Measurements from ENCODE around the gene ISCU. TPM values are rescaled to one million over a fixed set of nuclear protein-coding genes. Genes with fewer than 3 reads are reported as not detected.

Gene ISCU
- total and polyA plus RNA-seq, 4 donors: 86.2 to 132 (median 94.3) TPM

DNA sequence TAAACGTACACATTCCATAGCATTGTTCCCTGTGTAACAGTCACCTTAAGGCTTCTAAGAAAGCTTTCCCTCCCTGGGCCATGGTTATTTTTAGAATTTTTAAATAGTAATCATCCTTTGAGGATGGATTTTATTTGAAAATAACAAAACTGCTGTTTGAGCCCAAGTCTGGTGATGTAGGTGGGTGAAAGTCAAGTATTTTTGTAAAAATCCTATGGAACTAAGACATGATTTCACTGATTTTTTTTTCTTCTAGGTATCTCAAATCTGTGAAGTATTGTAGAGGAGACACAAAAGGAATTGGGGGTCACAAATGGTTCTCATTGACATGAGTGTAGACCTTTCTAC lies 1.4 kb downstream of the ISCU start:
- no peak for ATAC-seq (ENCODE audit: insufficient read depth, low FRiP score)
- no peak for DNase-seq
- peak overlapping the region in 1 of 2 donors; percentile 85 for H3K9ac ChIP-seq (ENCODE audit: insufficient read depth in 1 of 2, low read length in 2 of 2)
- H3K27me3 ChIP-seq (ENCODE audit: control insufficient read depth in 3 of 3, insufficient read depth in 3 of 3, low read length in 2 of 3): no peaks in the 10 kb centered on the region
- TF ChIP-seq, protein P1, sequence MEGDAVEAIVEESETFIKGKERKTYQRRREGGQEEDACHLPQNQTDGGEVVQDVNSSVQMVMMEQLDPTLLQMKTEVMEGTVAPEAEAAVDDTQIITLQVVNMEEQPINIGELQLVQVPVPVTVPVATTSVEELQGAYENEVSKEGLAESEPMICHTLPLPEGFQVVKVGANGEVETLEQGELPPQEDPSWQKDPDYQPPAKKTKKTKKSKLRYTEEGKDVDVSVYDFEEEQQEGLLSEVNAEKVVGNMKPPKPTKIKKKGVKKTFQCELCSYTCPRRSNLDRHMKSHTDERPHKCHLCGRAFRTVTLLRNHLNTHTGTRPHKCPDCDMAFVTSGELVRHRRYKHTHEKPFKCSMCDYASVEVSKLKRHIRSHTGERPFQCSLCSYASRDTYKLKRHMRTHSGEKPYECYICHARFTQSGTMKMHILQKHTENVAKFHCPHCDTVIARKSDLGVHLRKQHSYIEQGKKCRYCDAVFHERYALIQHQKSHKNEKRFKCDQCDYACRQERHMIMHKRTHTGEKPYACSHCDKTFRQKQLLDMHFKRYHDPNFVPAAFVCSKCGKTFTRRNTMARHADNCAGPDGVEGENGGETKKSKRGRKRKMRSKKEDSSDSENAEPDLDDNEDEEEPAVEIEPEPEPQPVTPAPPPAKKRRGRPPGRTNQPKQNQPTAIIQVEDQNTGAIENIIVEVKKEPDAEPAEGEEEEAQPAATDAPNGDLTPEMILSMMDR (IDR thresholded peaks at IDR 0.05; ENCODE audit: control extremely low read depth, extremely low read depth): no peak
- H3K9me3 ChIP-seq (ENCODE audit: control insufficient read depth in 4 of 4, insufficient read depth in 3 of 4, low read length in 3 of 4): no peaks in the 10 kb centered on the region
- H3K27ac ChIP-seq (ENCODE audit: low read depth in 1 of 2, low read length in 1 of 2): no peak overlapping the region
- peaks cover 0 to 26% (median 9%) of the 10 kb centered on the region in 5 donors for H3K4me1 ChIP-seq (ENCODE audit: control insufficient read depth in 5 of 5, insufficient read depth in 5 of 5, low read length in 5 of 5)
- peaks cover 20 to 44% (median 32%) of the 10 kb centered on the region in 4 donors for H3K36me3 ChIP-seq (ENCODE audit: control insufficient read depth in 4 of 4, insufficient read depth in 4 of 4, low read length in 4 of 4)
- WGBS, 2 donors: 0% methylated on average over 1 of the region's 1 CpG
- no peak overlapping the region for H3K4me3 ChIP-seq

DNA sequence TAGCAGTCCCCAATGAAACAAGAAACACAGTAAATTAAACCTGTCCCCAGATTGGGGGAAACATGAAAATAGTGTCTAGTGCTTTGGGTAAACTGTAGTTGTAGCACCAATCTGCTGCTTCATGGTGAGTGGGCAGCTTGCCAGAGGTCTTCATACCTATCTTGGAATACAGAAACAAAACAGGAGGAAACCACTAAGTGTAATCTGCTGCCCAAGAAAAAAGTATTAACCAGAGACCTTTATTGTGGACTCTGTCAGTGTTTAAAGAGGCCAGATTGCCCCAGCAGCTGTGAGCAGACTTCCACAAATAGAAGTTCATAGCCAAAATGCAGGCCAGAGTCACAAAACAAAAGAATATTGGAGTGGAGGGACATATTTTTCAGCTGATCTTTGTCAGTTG lies 2.3 kb downstream of the ISCU start:
- TF ChIP-seq, protein P1 (IDR thresholded peaks at IDR 0.05; ENCODE audit: control extremely low read depth, extremely low read depth): no peak
- no peaks in the 10 kb centered on the region for H3K27me3 ChIP-seq (ENCODE audit: control insufficient read depth in 3 of 3, insufficient read depth in 3 of 3, low read length in 2 of 3)
- H3K27ac ChIP-seq (ENCODE audit: low read depth in 1 of 2, low read length in 1 of 2): no peak overlapping the region
- H3K9ac ChIP-seq (ENCODE audit: insufficient read depth in 1 of 2, low read length in 2 of 2): no peak overlapping the region
- peaks cover 28 to 45% (median 33%) of the 10 kb centered on the region in 4 donors for H3K36me3 ChIP-seq (ENCODE audit: control insufficient read depth in 4 of 4, insufficient read depth in 4 of 4, low read length in 4 of 4)
- H3K4me3 ChIP-seq: no peak overlapping the region
- no peaks in the 10 kb centered on the region for H3K9me3 ChIP-seq (ENCODE audit: control insufficient read depth in 4 of 4, insufficient read depth in 3 of 4, low read length in 3 of 4)
- peaks cover 0 to 23% (median 4%) of the 10 kb centered on the region in 5 donors for H3K4me1 ChIP-seq (ENCODE audit: control insufficient read depth in 5 of 5, insufficient read depth in 5 of 5, low read length in 5 of 5)
- DNase-seq (no peak), ATAC-seq (ENCODE audit: insufficient read depth, low FRiP score) (no peak)

DNA sequence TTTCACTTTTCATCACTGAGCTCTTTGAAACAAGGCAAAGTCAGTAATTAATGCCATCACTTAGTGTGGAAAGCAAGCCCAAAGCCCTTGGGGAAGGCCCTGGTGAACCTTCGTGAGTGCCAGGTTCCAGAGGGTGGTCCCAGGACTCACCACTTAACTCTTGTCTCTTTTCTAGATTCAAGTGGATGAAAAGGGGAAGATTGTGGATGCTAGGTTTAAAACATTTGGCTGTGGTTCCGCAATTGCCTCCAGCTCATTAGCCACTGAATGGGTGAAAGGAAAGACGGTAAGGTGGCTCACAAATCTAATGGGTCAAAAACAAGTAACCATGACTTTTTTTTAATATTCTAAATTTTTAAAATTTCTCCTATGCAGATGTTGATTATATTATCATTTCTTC lies 2.8 kb downstream of the ISCU start:
- no peak for ATAC-seq (ENCODE audit: insufficient read depth, low FRiP score)
- Histone ChIP-seq H3K36me3 (ENCODE audit: control insufficient read depth in 4 of 4, insufficient read depth in 4 of 4, low read length in 4 of 4) (peaks cover 28 to 45% (median 33%) of the 10 kb centered on the region in 4 donors), H3K4me3 (no peak overlapping the region), H3K27ac (ENCODE audit: low read depth in 1 of 2, low read length in 1 of 2) (no peak overlapping the region), H3K9ac (ENCODE audit: insufficient read depth in 1 of 2, low read length in 2 of 2) (no peak overlapping the region), H3K4me1 (ENCODE audit: control insufficient read depth in 5 of 5, insufficient read depth in 5 of 5, low read length in 5 of 5) (peaks cover 0 to 19% (median 3%) of the 10 kb centered on the region in 5 donors), H3K27me3 (ENCODE audit: control insufficient read depth in 3 of 3, insufficient read depth in 3 of 3, low read length in 2 of 3) (no peaks in the 10 kb centered on the region), H3K9me3 (ENCODE audit: control insufficient read depth in 4 of 4, insufficient read depth in 3 of 4, low read length in 3 of 4) (no peaks in the 10 kb centered on the region)
- TF ChIP-seq, protein P1 (IDR thresholded peaks at IDR 0.05; ENCODE audit: control extremely low read depth, extremely low read depth): no peak
- WGBS, 2 donors: 74 to 83% methylated on average over 3 of the region's 3 CpGs
- no peak for DNase-seq

DNA sequence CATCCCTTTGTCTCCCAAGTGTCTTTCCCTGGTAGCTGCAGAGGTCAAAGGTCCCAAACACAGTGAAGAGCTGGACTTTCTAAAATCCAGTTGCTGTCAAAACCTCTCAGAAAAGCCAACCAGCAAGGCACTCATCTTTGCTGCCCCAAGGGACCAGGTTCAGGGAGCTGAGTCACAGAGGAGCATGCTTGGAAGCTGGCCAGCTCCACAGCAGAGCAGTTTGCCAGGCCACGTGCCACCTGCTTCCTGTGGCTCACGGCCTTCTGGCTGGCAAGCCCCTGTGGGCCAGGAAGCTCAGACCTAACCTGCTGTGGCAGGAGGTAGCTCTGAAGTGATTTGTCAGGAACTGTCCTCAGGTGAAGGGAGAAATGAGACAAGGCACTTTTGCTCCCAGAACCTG lies 3.6 kb downstream of the ISCU start:
- ATAC-seq (ENCODE audit: insufficient read depth, low FRiP score): no peak
- peaks cover 0 to 15% (median 3%) of the 10 kb centered on the region in 5 donors for H3K4me1 ChIP-seq (ENCODE audit: control insufficient read depth in 5 of 5, insufficient read depth in 5 of 5, low read length in 5 of 5)

More for the DNA sequence above, 3.6 kb downstream of the ISCU start:
- Histone ChIP-seq H3K36me3 (ENCODE audit: control insufficient read depth in 4 of 4, insufficient read depth in 4 of 4, low read length in 4 of 4) (peaks cover 28 to 45% (median 32%) of the 10 kb centered on the region in 4 donors), H3K27ac (ENCODE audit: low read depth in 1 of 2, low read length in 1 of 2) (peak overlapping the region; percentile 68 to 83), H3K27me3 (ENCODE audit: control insufficient read depth in 3 of 3, insufficient read depth in 3 of 3, low read length in 2 of 3) (no peaks in the 10 kb centered on the region), H3K4me3 (no peak overlapping the region), H3K9ac (ENCODE audit: insufficient read depth in 1 of 2, low read length in 2 of 2) (no peak overlapping the region), H3K9me3 (ENCODE audit: control insufficient read depth in 4 of 4, insufficient read depth in 3 of 4, low read length in 3 of 4) (no peaks in the 10 kb centered on the region)
- no peak for DNase-seq
- TF ChIP-seq, protein P1 (IDR thresholded peaks at IDR 0.05; ENCODE audit: control extremely low read depth, extremely low read depth): no peak
- whole genome bisulfite sequencing, 2 donors: 4 to 9% methylated on average over 2 of the region's 2 CpGs

All from lung (tissue), 12 donors.